Naive thymus-derived CD8-positive, alpha-beta T cell (primary cell): ENCODE data around the gene SATB2. TPM values are rescaled to one million over a fixed set of nuclear protein-coding genes. Genes with fewer than 3 reads are reported as not detected.
A peak's percentile ranks its signal among the peaks of the same experiment; 100 is the strongest.

Experiments
- ATAC-seq, 2 donors: fragments of 150-1000 bp; cut with Tn5 transposase in 1 of 2; sonication (Bioruptor Pico), chemical (Tn5 transposase) in 1 of 2; 1 replicate in 1 of 2; 2 replicates in 1 of 2; pipeline ENCODE4 v1.10.0; 2021; ENCODE audit warnings: mild to moderate bottlenecking in 2 of 2, moderate library complexity in 2 of 2
- POLR2A ChIA-PET: fragments of 350-600 bp; sonication (Branson Sonifier 250); formaldehyde crosslinking; loops from one replicate; lab custom pipeline; 2021; ENCODE audit warnings: antibody characterized with exemption; lab: Charles Lee
- DNase-seq, 10 donors: peaks; one replicate each; pipeline versions ENCODE4 v3.0.0 to v3.0.0-alpha.2; 2020 to 2022
- H3K27ac Mint-ChIP-seq, 10 donors: one replicate each; pipeline ENCODE4 v1.8.0; 2020 to 2022; ENCODE audit warnings: mild to moderate bottlenecking in 10 of 10, mixed read lengths in 10 of 10, moderate library complexity in 4 of 10, inconsistent platforms in 1 of 10
- H3K27me3 Mint-ChIP-seq, 5 donors: one replicate each; pipeline ENCODE4 v1.8.0; 2021 to 2022; ENCODE audit warnings: mixed read lengths in 5 of 5
- H3K36me3 Mint-ChIP-seq, 3 donors: one replicate each; pipeline ENCODE4 v1.8.0; 2020 to 2022; ENCODE audit warnings: mixed read lengths in 3 of 3, mild to moderate bottlenecking in 2 of 3, inconsistent platforms in 1 of 3
- H3K4me1 Mint-ChIP-seq, 4 donors: one replicate each; pipeline ENCODE4 v1.8.0; 2021 to 2022; ENCODE audit warnings: mixed read lengths in 4 of 4
- H3K4me3 Mint-ChIP-seq, 10 donors: one replicate each; pipeline ENCODE4 v1.8.0; 2020 to 2022; ENCODE audit warnings: mild to moderate bottlenecking in 10 of 10, mixed read lengths in 10 of 10, moderate library complexity in 6 of 10, inconsistent platforms in 1 of 10
- H3K9me3 Mint-ChIP-seq, 9 donors: one replicate each; pipeline ENCODE4 v1.8.0; 2020 to 2022; ENCODE audit warnings: mixed read lengths in 9 of 9, mild to moderate bottlenecking in 3 of 9, inconsistent platforms in 1 of 9, moderate library complexity in 1 of 9
- polyA plus RNA-seq, 3 donors: library from polyadenylated mRNA; unstranded; fragments of 300-500 nt; fragmentation: Illumina TruSeq; gene quantifications; one replicate each; pipeline ENCODE4 v1.2.3, GENCODE V29; 2021
- total RNA-seq, 8 experiments: library from RNA in 2 of 8; stranded (reverse) in 2 of 8; gene quantifications; one replicate each; pipeline ENCODE4 v1.2.3 and lab custom pipeline; 2021 to 2026

The SATB2 gene
- total RNA-seq (under 1 TPM; 0.49 to 0.74 TPM), polyA plus RNA-seq (under 1 TPM in 2 of 3 donors, not detected in 1; 0.02 to 0.43 TPM), total RNA-seq (lab: John Stamatoyannopoulos, UW) (0 to 0.43 (median 0.24) reads per million in 6 experiments)

- Mint-ChIP-seq H3K4me3 (peak within 1 kb of the TSS; percentile 71 to 96 (median 82)), H3K4me1 (peaks cover 11 to 35% (median 28%) of the 10 kb centered on the region in 4 donors), H3K9me3 (peaks cover 0 to 19% (median 9%) of the 10 kb centered on the region in 9 donors), H3K27me3 (peaks cover 39 to 71% (median 54%) of the 10 kb centered on the region in 5 donors), H3K27ac (peak within 1 kb of the TSS in 1 of 10 donors; percentile 91), H3K36me3 (peaks cover 4 to 6% (median 5%) of the 10 kb centered on the region in 3 donors)
- ATAC-seq (no peak), DNase-seq (no peak)
- POLR2A ChIA-PET = no interaction called here
Measured at GRCh38 chr2:199457147-199458008, at the start of gene SATB2. Gene SATB2 (minus strand): TSS chr2:199457939. CDS start chr2:199456037, 1,902 bp downstream.

- DNase-seq (no peak), ATAC-seq (no peak)
- Mint-ChIP-seq H3K4me3 (no peak overlapping the region), H3K27ac (no peak overlapping the region), H3K36me3 (peaks cover 0 to 4% (median 0%) of the 10 kb centered on the region in 3 donors), H3K9me3 (peaks cover 0 to 2% (median 0%) of the 10 kb centered on the region in 9 donors), H3K27me3 (peaks cover 8 to 24% (median 14%) of the 10 kb centered on the region in 5 donors), H3K4me1 (no peaks in the 10 kb centered on the region)
- POLR2A ChIA-PET = no interaction called here
Measured at GRCh38 chr2:199505755-199506403, 48.1 kb upstream of the SATB2 start.

- no peaks in the 10 kb centered on the region for H3K4me1 Mint-ChIP-seq
- no peak for DNase-seq
- POLR2A ChIA-PET = no interaction called here
- H3K36me3 Mint-ChIP-seq = peaks cover 0 to 4% (median 0%) of the 10 kb centered on the region in 3 donors
- ATAC-seq = no peak
- no peak overlapping the region for H3K4me3 Mint-ChIP-seq
- H3K9me3 Mint-ChIP-seq = peaks cover 0 to 2% (median 0%) of the 10 kb centered on the region in 9 donors
- H3K27me3 Mint-ChIP-seq = peaks cover 0 to 13% (median 6%) of the 10 kb centered on the region in 5 donors
- H3K27ac Mint-ChIP-seq = no peak overlapping the region
Measured at GRCh38 chr2:199503148-199503547, 45.4 kb upstream of the SATB2 start.

GRCh38 chr2:199499005-199499404 is 41.3 kb upstream of the SATB2 start:
- no peak overlapping the region for H3K27ac Mint-ChIP-seq
- H3K9me3 Mint-ChIP-seq = peaks cover 0 to 2% (median 0%) of the 10 kb centered on the region in 9 donors
- H3K27me3 Mint-ChIP-seq = peaks cover 8 to 28% (median 12%) of the 10 kb centered on the region in 5 donors
- POLR2A ChIA-PET = no interaction called here
- H3K36me3 Mint-ChIP-seq = no peaks in the 10 kb centered on the region
- DNase-seq (no peak), ATAC-seq (no peak)
- no peaks in the 10 kb centered on the region for H3K4me1 Mint-ChIP-seq
- H3K4me3 Mint-ChIP-seq = no peak overlapping the region

- Mint-ChIP-seq H3K27me3 (peaks cover 10 to 39% (median 23%) of the 10 kb centered on the region in 5 donors), H3K36me3 (no peaks in the 10 kb centered on the region), H3K27ac (no peak overlapping the region), H3K9me3 (no peaks in the 10 kb centered on the region), H3K4me3 (no peak overlapping the region), H3K4me1 (no peaks in the 10 kb centered on the region)
- POLR2A ChIA-PET = no interaction called here
- DNase-seq = no peak
- no peak for ATAC-seq
Measured at GRCh38 chr2:199495147-199495546, 37.4 kb upstream of the SATB2 start.

GRCh38 chr2:199490049-199490448 is 32.3 kb upstream of the SATB2 start:
- POLR2A ChIA-PET = no interaction called here
- H3K4me3 Mint-ChIP-seq = no peak overlapping the region
- H3K27me3 Mint-ChIP-seq = peaks cover 7 to 56% (median 28%) of the 10 kb centered on the region in 5 donors
- no peak for ATAC-seq
- H3K36me3 Mint-ChIP-seq = no peaks in the 10 kb centered on the region
- DNase-seq = no peak
- H3K27ac Mint-ChIP-seq = no peak overlapping the region
- H3K4me1 Mint-ChIP-seq = no peaks in the 10 kb centered on the region
- H3K9me3 Mint-ChIP-seq = no peaks in the 10 kb centered on the region

GRCh38 chr2:199488772-199489400 is 31.1 kb upstream of the SATB2 start:
- Mint-ChIP-seq H3K4me3 (no peak overlapping the region), H3K27me3 (peaks cover 7 to 67% (median 31%) of the 10 kb centered on the region in 5 donors), H3K36me3 (no peaks in the 10 kb centered on the region), H3K27ac (no peak overlapping the region), H3K9me3 (no peaks in the 10 kb centered on the region), H3K4me1 (no peaks in the 10 kb centered on the region)
- POLR2A ChIA-PET = no interaction called here
- ATAC-seq (no peak), DNase-seq (peak in 6 of 10 donors; percentile 17 to 45 (median 36))

GRCh38 chr2:199485732-199486335 is 28.1 kb upstream of the SATB2 start:
- Mint-ChIP-seq H3K9me3 (no peaks in the 10 kb centered on the region), H3K36me3 (no peaks in the 10 kb centered on the region), H3K4me1 (no peaks in the 10 kb centered on the region), H3K27ac (no peak overlapping the region), H3K27me3 (peaks cover 5 to 45% (median 20%) of the 10 kb centered on the region in 5 donors), H3K4me3 (no peak overlapping the region)
- ATAC-seq (no peak), DNase-seq (peak in 1 of 10 donors; percentile 21)
- POLR2A ChIA-PET = no interaction called here

GRCh38 chr2:199484927-199485326 is 27.2 kb upstream of the SATB2 start:
- Mint-ChIP-seq H3K27me3 (peaks cover 7 to 45% (median 20%) of the 10 kb centered on the region in 5 donors), H3K4me1 (no peaks in the 10 kb centered on the region), H3K36me3 (no peaks in the 10 kb centered on the region), H3K4me3 (peak overlapping the region in 1 of 10 donors; percentile 9), H3K27ac (no peak overlapping the region), H3K9me3 (no peaks in the 10 kb centered on the region)
- DNase-seq (no peak), ATAC-seq (no peak)
- POLR2A ChIA-PET = interaction anchor here (0.6 kb wide), 1 partner anchor 798 kb away, joined by 3 read pairs; no protein-coding TSS in a partner anchor

- DNase-seq (no peak), ATAC-seq (no peak)
- no peaks in the 10 kb centered on the region for H3K36me3 Mint-ChIP-seq
- H3K4me3 Mint-ChIP-seq = no peak overlapping the region
- H3K27me3 Mint-ChIP-seq = peaks cover 20 to 41% (median 27%) of the 10 kb centered on the region in 5 donors
- POLR2A ChIA-PET = no interaction called here
- peak overlapping the region in 1 of 10 donors; percentile 24 for H3K27ac Mint-ChIP-seq
- no peaks in the 10 kb centered on the region for H3K4me1 Mint-ChIP-seq
- no peaks in the 10 kb centered on the region for H3K9me3 Mint-ChIP-seq
Measured at GRCh38 chr2:199480966-199481365, 23.2 kb upstream of the SATB2 start.

- POLR2A ChIA-PET = no interaction called here
- no peaks in the 10 kb centered on the region for H3K4me1 Mint-ChIP-seq
- peaks cover 40 to 52% (median 45%) of the 10 kb centered on the region in 5 donors for H3K27me3 Mint-ChIP-seq
- no peak overlapping the region for H3K27ac Mint-ChIP-seq
- no peak overlapping the region for H3K4me3 Mint-ChIP-seq
- DNase-seq (no peak), ATAC-seq (no peak)
- no peaks in the 10 kb centered on the region for H3K9me3 Mint-ChIP-seq
- no peaks in the 10 kb centered on the region for H3K36me3 Mint-ChIP-seq
Measured at GRCh38 chr2:199477277-199477834, 19.6 kb upstream of the SATB2 start.
